A549 (cell line): ENCODE data around the gene RTKN2. TPM values are rescaled to one million over a fixed set of nuclear protein-coding genes. Genes with fewer than 3 reads are reported as not detected.

Experiments used
- ATAC-seq, 2 experiments: fragments of 200-7000 bp in 1 of 2; fragments of >200 bp in 1 of 2; cut with Nextera tagmentation in 1 of 2; cut with Tn5 transposase in 1 of 2; 3 replicates each; pipeline versions ENCODE4 v1.8.0 to v1.9.1; 2018 to 2020; ENCODE audit warnings: mild to moderate bottlenecking in 1 of 2, moderate library complexity in 1 of 2
- CTCF ChIA-PET: fragments of 300-600 bp; sonication (Branson Sonifier 250); formaldehyde crosslinking; extraction: SDS; loops from one replicate; lab custom pipeline; 2021; ENCODE audit warnings: antibody characterized with exemption, inconsistent platforms; lab: Yijun Ruan, JAX
- POLR2A ChIA-PET: fragments of 350-600 bp; formaldehyde crosslinking; extraction: SDS; loops from one replicate; lab custom pipeline; 2021; ENCODE audit warnings: antibody characterized with exemption, inconsistent platforms; lab: Yijun Ruan, JAX
- DNase-seq, 2 experiments: peaks; one replicate each; pipeline versions ENCODE4 v3.0.0 to v3.0.0-alpha.2; 2011 to 2016; ENCODE audit warnings: low read depth in 1 of 2, low spot score in 1 of 2
- FAIRE-seq: peaks from 2 replicates; lab custom pipeline; 2011; peaks lifted over from hg19 to GRCh38; lab: Jason Lieb, UNC
- H3K27ac ChIP-seq, 2 experiments: fragments of >200 bp; sonication (Bioruptor Twin); formaldehyde crosslinking; 3 replicates each; pipeline ENCODE4 v1.5.1; 2016 to 2017
- H3K4me1 ChIP-seq: fragments of >200 bp; sonication (Bioruptor Twin); formaldehyde crosslinking; 3 replicates; pipeline ENCODE4 v1.6.1; 2016
- H3K4me2 ChIP-seq: fragments of >200 bp; sonication (Bioruptor Twin); formaldehyde crosslinking; 3 replicates; pipeline ENCODE4 v1.6.1; 2016
- H3K4me3 ChIP-seq: fragments of >200 bp; sonication (Bioruptor Twin); formaldehyde crosslinking; 3 replicates; pipeline ENCODE4 v1.5.1; 2016
- H3K9me3 ChIP-seq: fragments of >200 bp; sonication (Bioruptor Twin); formaldehyde crosslinking; 3 replicates; pipeline ENCODE4 v1.6.1; 2016
- CHD2 ChIP-seq: fragments of 150-350 bp; IDR thresholded peaks from 2 replicates; pipeline ENCODE4 v1.6.1; 2014; ENCODE audit warnings: low read length; ENCODE audit not compliant: partially characterized antibody
- CHD4 ChIP-seq: fragments of 200-600 bp; sonication (generic); IDR thresholded peaks from 2 replicates; pipeline ENCODE4 v1.6.1; 2016; ENCODE audit warnings: antibody characterized with exemption, mild to moderate bottlenecking, borderline replicate concordance
- EHMT2 ChIP-seq: fragments of 200-600 bp; sonication (generic); IDR thresholded peaks from 2 replicates; pipeline ENCODE4 v1.6.1; 2016; ENCODE audit warnings: antibody characterized with exemption, low read depth, mild to moderate bottlenecking, moderate library complexity
- HEYL ChIP-seq: fragments of 250-450 bp; sonication (Bioruptor Pico); IDR thresholded peaks from 2 replicates; pipeline ENCODE4 v1.8.0; 2021; ENCODE audit warnings: mild to moderate bottlenecking, moderate library complexity
- JUN ChIP-seq, 2 experiments: fragments of >200 bp; sonication (Bioruptor Twin); formaldehyde crosslinking; IDR thresholded peaks; 2 replicates in 1 of 2; 3 replicates in 1 of 2; pipeline ENCODE4 v1.6.1; 2016 to 2017
- KDM1A ChIP-seq: fragments of 200-600 bp; sonication (generic); IDR thresholded peaks from 2 replicates; pipeline ENCODE4 v1.6.1; 2016; ENCODE audit warnings: low read depth, mild to moderate bottlenecking
- MAZ ChIP-seq: fragments of 150-350 bp; IDR thresholded peaks from 2 replicates; pipeline ENCODE4 v1.6.1; 2014; ENCODE audit warnings: antibody characterized with exemption, low read depth, low read length, borderline replicate concordance
- MYC ChIP-seq: IDR thresholded peaks from 2 replicates; pipeline ENCODE4 v1.6.1; 2012; ENCODE audit warnings: mild to moderate bottlenecking, inconsistent platforms, low read length, improper control_type of control experiment, borderline replicate concordance
- POLR2AphosphoS2 ChIP-seq: conservative IDR thresholded peaks from 2 replicates; pipeline ENCODE4 v1.6.1; 2012; ENCODE audit warnings: low read length, improper control_type of control experiment, inconsistent platforms
- RAD21 ChIP-seq, 2 experiments: fragments of >200 bp in 1 of 2; sonication (Bioruptor Twin) in 1 of 2; formaldehyde crosslinking in 1 of 2; IDR thresholded peaks in 1 of 2; conservative IDR thresholded peaks in 1 of 2; 2 replicates in 1 of 2; 3 replicates in 1 of 2; pipeline ENCODE4 v1.6.1; 2012 to 2018; ENCODE audit warnings: inconsistent platforms in 1 of 2
- RCOR1 ChIP-seq: fragments of 150-350 bp; IDR thresholded peaks from 2 replicates; pipeline ENCODE4 v1.6.1; 2014; ENCODE audit warnings: antibody characterized with exemption, low read length, low read depth
- SMC3 ChIP-seq: fragments of >200 bp; sonication (Bioruptor Twin); formaldehyde crosslinking; IDR thresholded peaks from 3 replicates; pipeline ENCODE4 v1.6.1; 2018; ENCODE audit warnings: inconsistent platforms
- ZFP36 ChIP-seq: fragments of 450-650 bp; IDR thresholded peaks from 2 replicates; pipeline ENCODE4 v1.6.1; 2014; ENCODE audit warnings: borderline replicate concordance; ENCODE audit not compliant: partially characterized antibody
- WGBS: methylation state at CpG from one replicate; pipeline ENCODE4 v1.1.6; 2017; ENCODE audit errors: missing lambda C conversion rate; 5-methylcytosine and 5-hydroxymethylcytosine counted together
- polyA plus RNA-seq, 4 experiments: library from polyadenylated mRNA; depleted of rRNA in 3 of 4; stranded (reverse); fragments of >200 nt; fragmentation: RNase III in 1 of 4; extraction: RNeasy Plus Mini Kit Qiagen cat#74134 plus additional on column Dnase treatment in 1 of 4; gene quantifications; 2 replicates in 3 of 4; 3 replicates in 1 of 4; pipeline ENCODE4 v1.2.3, GENCODE V29; 2011 to 2017
- TF ChIP-seq, protein P1 (sequence below): fragments of >200 bp; sonication (Bioruptor Twin); formaldehyde crosslinking; IDR thresholded peaks from 3 replicates; pipeline ENCODE4 v1.5.1; 2016
- TF ChIP-seq, protein P2 (sequence below): fragments of 250-450 bp; sonication (Bioruptor Pico); IDR thresholded peaks from 2 replicates; pipeline ENCODE4 v1.5.0; 2021; ENCODE audit warnings: mild to moderate bottlenecking, moderate library complexity, borderline replicate concordance
- TF ChIP-seq, protein P3 (sequence below): fragments of >200 bp; sonication (Bioruptor Twin); formaldehyde crosslinking; IDR thresholded peaks from 3 replicates; pipeline ENCODE4 v1.6.1; 2016

The RTKN2 gene
- polyA plus RNA-seq, 2 of the 4 experiments (the other 2 are of a cell fraction) = 1.8 to 2.4 TPM

DNA sequence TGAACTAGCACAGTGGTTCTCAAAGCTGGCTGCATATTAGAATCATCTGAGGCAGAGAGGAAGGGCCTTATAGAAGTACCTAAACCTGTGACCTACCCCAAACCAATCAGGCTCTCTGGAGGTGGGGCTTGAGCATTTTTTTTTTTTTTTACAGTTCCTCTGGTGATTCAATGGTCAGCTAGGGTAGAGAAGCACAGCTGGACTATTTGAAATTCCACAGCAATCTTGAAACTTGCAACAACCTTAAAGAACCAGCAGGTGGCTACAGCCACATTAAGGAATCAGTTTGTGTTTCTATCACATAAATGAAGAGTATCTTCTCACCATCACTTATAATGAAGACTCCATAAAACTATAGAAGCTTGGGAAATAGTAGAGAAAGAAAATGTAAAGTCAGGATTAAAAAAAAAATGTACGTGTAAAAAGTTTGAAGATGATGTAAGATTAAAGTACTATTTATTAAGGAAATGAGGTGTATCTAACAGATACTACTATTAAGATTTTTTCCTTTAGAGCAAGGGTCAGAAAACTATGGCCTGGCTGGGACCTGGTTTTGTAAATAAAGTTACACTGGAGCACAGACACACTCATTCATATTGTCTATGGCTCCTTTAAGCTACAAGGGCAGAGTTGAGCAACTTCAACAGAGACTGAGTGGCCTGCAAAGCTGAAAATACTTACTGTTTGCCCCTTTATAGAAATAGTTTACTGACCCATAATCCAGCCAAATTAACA, 3.8 kb downstream of the RTKN2 start:
- CTCF ChIA-PET = interaction anchor here (0.6 to 2.5 kb wide), 27 partner anchors 12 to 1462 kb away, joined by 3 to 10 read pairs (median 3); no protein-coding TSS in a partner anchor
- Histone ChIP-seq H3K4me3 (no peak overlapping the region), H3K27ac (no peak overlapping the region), H3K4me1 (peaks cover 7% of the 10 kb centered on the region; the same call in 1 of the 3 replicates), H3K9me3 (no peaks in the 10 kb centered on the region), H3K4me2 (no peak overlapping the region; the same call in 2 of the 3 replicates)
- TF ChIP-seq KDM1A (no peak), RCOR1 (no peak), MAZ (no peak), HEYL (CRISPR knock-in tag) (no peak), CHD2 (no peak), JUN (IDR thresholded peaks at IDR 0.05) (no peak), EHMT2 (no peak), MYC (no peak), RAD21 (conservative IDR thresholded peaks at IDR 0.05 in 1 of 2, IDR thresholded peaks at IDR 0.05 in 1 of 2) (peak; percentile 63 to 66), POLR2AphosphoS2 (no peak), SMC3 (peak; percentile 70), ZFP36 (no peak)
- TF ChIP-seq, protein P1, sequence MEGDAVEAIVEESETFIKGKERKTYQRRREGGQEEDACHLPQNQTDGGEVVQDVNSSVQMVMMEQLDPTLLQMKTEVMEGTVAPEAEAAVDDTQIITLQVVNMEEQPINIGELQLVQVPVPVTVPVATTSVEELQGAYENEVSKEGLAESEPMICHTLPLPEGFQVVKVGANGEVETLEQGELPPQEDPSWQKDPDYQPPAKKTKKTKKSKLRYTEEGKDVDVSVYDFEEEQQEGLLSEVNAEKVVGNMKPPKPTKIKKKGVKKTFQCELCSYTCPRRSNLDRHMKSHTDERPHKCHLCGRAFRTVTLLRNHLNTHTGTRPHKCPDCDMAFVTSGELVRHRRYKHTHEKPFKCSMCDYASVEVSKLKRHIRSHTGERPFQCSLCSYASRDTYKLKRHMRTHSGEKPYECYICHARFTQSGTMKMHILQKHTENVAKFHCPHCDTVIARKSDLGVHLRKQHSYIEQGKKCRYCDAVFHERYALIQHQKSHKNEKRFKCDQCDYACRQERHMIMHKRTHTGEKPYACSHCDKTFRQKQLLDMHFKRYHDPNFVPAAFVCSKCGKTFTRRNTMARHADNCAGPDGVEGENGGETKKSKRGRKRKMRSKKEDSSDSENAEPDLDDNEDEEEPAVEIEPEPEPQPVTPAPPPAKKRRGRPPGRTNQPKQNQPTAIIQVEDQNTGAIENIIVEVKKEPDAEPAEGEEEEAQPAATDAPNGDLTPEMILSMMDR = peak; percentile 57
- TF ChIP-seq, protein P2, sequence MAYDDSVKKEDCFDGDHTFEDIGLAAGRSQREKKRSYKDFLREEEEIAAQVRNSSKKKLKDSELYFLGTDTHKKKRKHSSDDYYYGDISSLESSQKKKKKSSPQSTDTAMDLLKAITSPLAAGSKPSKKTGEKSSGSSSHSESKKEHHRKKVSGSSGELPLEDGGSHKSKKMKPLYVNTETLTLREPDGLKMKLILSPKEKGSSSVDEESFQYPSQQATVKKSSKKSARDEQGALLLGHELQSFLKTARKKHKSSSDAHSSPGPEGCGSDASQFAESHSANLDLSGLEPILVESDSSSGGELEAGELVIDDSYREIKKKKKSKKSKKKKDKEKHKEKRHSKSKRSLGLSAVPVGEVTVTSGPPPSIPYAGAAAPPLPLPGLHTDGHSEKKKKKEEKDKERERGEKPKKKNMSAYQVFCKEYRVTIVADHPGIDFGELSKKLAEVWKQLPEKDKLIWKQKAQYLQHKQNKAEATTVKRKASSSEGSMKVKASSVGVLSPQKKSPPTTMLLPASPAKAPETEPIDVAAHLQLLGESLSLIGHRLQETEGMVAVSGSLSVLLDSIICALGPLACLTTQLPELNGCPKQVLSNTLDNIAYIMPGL (CRISPR knock-in tag) = no peak
- TF ChIP-seq, protein P3, sequence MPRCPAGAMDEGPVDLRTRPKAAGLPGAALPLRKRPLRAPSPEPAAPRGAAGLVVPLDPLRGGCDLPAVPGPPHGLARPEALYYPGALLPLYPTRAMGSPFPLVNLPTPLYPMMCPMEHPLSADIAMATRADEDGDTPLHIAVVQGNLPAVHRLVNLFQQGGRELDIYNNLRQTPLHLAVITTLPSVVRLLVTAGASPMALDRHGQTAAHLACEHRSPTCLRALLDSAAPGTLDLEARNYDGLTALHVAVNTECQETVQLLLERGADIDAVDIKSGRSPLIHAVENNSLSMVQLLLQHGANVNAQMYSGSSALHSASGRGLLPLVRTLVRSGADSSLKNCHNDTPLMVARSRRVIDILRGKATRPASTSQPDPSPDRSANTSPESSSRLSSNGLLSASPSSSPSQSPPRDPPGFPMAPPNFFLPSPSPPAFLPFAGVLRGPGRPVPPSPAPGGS = no peak
- DNase-seq (peak; percentile 50 to 85), ATAC-seq (peak; percentile 75 to 82), FAIRE-seq (peak; percentile 80)
- WGBS = 3% methylated on average over 1 of the region's 1 CpG
- POLR2A ChIA-PET = interaction anchor here (1.0 kb wide), 1 partner anchor 226 kb away, joined by 3 read pairs; no protein-coding TSS in a partner anchor

DNA sequence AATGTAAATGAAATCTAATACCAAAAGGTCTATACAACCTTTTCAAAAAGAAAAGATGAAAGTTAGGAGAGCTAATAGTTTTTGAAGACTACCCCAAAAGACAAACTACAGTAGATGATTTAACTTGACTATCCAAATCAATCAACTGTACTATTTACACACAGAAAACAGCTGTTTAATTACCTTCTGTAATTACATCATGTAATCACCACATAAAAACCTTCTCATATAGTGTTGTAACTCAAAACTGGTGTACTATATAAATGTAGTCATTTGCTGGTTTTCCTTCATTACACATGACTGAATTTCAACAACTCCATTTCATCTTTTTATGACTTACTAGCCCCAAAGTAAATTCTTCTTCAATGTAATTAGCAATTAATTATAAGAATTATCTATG, 4.5 kb downstream of the RTKN2 start:
- Histone ChIP-seq H3K4me1 (peaks cover 4% of the 10 kb centered on the region; the same call in 1 of the 3 replicates), H3K4me2 (no peak overlapping the region), H3K4me3 (no peak overlapping the region), H3K9me3 (no peaks in the 10 kb centered on the region), H3K27ac (no peak overlapping the region)
- CTCF ChIA-PET = interaction anchor here (0.6 to 2.5 kb wide), 25 partner anchors 12 to 831 kb away, joined by 3 to 9 read pairs (median 3); no protein-coding TSS in a partner anchor
- no peak for DNase-seq
- TF ChIP-seq SMC3 = no peak
- no peak for TF ChIP-seq CHD4
- POLR2A ChIA-PET = interaction anchor here (1.0 kb wide), 1 partner anchor 225 kb away, joined by 3 read pairs; no protein-coding TSS in a partner anchor
- FAIRE-seq = no peak
- ATAC-seq = no peak
